GM12878 (cell line): ENCODE measurements around the gene IFT81. TPM values are rescaled to one million over a fixed set of nuclear protein-coding genes. Genes with fewer than 3 reads are reported as not detected.

Source experiments
- ATF3 ChIP-seq: IDR thresholded peaks from 2 replicates; pipeline ENCODE4 v1.6.1; 2011; ENCODE audit warnings: low read depth, mild to moderate bottlenecking, low read length, moderate library complexity, borderline replicate concordance; ENCODE audit errors: extremely low read depth
- CEBPZ ChIP-seq: fragments of 150-350 bp; IDR thresholded peaks from 2 replicates; pipeline ENCODE4 v1.6.1; 2016; ENCODE audit warnings: low read depth, low read length
- CHD2 ChIP-seq: IDR thresholded peaks from 2 replicates; pipeline ENCODE4 v1.6.1; 2011; ENCODE audit warnings: low read depth, low read length, improper control_type of control experiment, borderline replicate concordance
- CREB1 ChIP-seq: IDR thresholded peaks from 2 replicates; pipeline ENCODE4 v1.6.1; 2012; ENCODE audit warnings: low read depth, mild to moderate bottlenecking, inconsistent platforms
- ESRRA ChIP-seq: IDR thresholded peaks from 2 replicates; pipeline ENCODE4 v1.6.1; 2012; ENCODE audit warnings: mild to moderate bottlenecking, low read length, improper control_type of control experiment
- GABPA ChIP-seq: IDR thresholded peaks from 2 replicates; pipeline ENCODE4 v1.6.1; 2014; ENCODE audit warnings: antibody characterized with exemption, low read depth, mild to moderate bottlenecking, inconsistent platforms
- GATAD2B ChIP-seq: fragments of 450-650 bp; conservative IDR thresholded peaks from 2 replicates; pipeline ENCODE4 v1.6.1; 2017; ENCODE audit warnings: low read depth, mild to moderate bottlenecking, moderate library complexity
- HDAC2 ChIP-seq: fragments of 200-600 bp; sonication (generic); IDR thresholded peaks from 2 replicates; pipeline ENCODE4 v1.6.1; 2017
- HSF1 ChIP-seq: fragments of 150-350 bp; IDR thresholded peaks from 2 replicates; pipeline ENCODE4 v1.6.1; 2014; ENCODE audit warnings: mild to moderate bottlenecking, low read depth, low read length
- IKZF2 ChIP-seq, 2 experiments: fragments of 450-650 bp; IDR thresholded peaks; 2 replicates each; pipeline ENCODE4 v1.6.1; 2017; ENCODE audit warnings: mild to moderate bottlenecking in 2 of 2, moderate library complexity in 2 of 2
- MEF2A ChIP-seq: IDR thresholded peaks from 2 replicates; pipeline ENCODE4 v1.6.1; 2011; ENCODE audit warnings: low read depth, mild to moderate bottlenecking, low read length, moderate library complexity; ENCODE audit not compliant: insufficient read depth
- PAX5 ChIP-seq: IDR thresholded peaks from 2 replicates; pipeline ENCODE4 v1.6.1; 2011; ENCODE audit warnings: low read depth, low read length, borderline replicate concordance
- POLR2AphosphoS5 ChIP-seq: IDR thresholded peaks from 2 replicates; pipeline ENCODE4 v1.6.1; 2011; ENCODE audit warnings: mild to moderate bottlenecking, low read length, inconsistent platforms
- RAD21 ChIP-seq: IDR thresholded peaks from 2 replicates; pipeline ENCODE4 v1.6.1; 2011; ENCODE audit warnings: mild to moderate bottlenecking, low read depth, low read length, moderate library complexity; ENCODE audit not compliant: insufficient read depth
- SIN3A ChIP-seq: IDR thresholded peaks from 2 replicates; pipeline ENCODE4 v1.6.1; 2012; ENCODE audit warnings: low read depth, low read length, improper control_type of control experiment
- SKIL ChIP-seq: fragments of 450-650 bp; IDR thresholded peaks from 2 replicates; pipeline ENCODE4 v1.6.1; 2017; ENCODE audit warnings: mild to moderate bottlenecking, low read depth, inconsistent platforms; ENCODE audit not compliant: poor library complexity, severe bottlenecking
- SUZ12 ChIP-seq: fragments of 200-600 bp; sonication (generic); IDR thresholded peaks from one replicate; pipeline ENCODE4 v1.6.1; 2018; ENCODE audit warnings: antibody characterized with exemption, mild to moderate bottlenecking; ENCODE audit not compliant: unreplicated experiment
- polyA plus RNA-seq, 11 experiments: library from polyadenylated mRNA; depleted of rRNA in 4 of 11; unstranded in 6 of 11; stranded (reverse) in 5 of 11; fragments of >200 nt; fragmentation: Nextera tagmentation in 4 of 11; fragmentation: Illumina TruSeq in 1 of 11; extraction: Ambion mirVana in 4 of 11; extraction: Trizol in 1 of 11; gene quantifications; 1 replicate in 1 of 11; 2 replicates in 10 of 11; pipeline versions ENCODE4 v1.2.1 to v1.2.3, GENCODE V29; 2011 to 2016; ENCODE audit warnings: inconsistent platforms in 2 of 11, missing spikeins in 2 of 11, low read depth in 1 of 11
- total RNA-seq, 4 experiments: library from RNA; depleted of rRNA in 3 of 4; stranded (reverse); fragments of >200 nt in 3 of 4; fragmentation: Illumina TruSeq in 1 of 4; extraction: Trizol in 1 of 4; gene quantifications; 2 replicates each; pipeline versions ENCODE4 v1.2.1 to v1.2.3, GENCODE V29; 2013 to 2021

The IFT81 gene
- total and polyA plus RNA-seq, 10 of the 15 experiments (the other 5 are each of a cell fraction or from before 2014, with no cell fraction given): 4.1 to 9.9 (median 5.6) TPM

GRCh38 chr12:110124269-110124995 lies at the start of gene IFT81 (continued):
- no peak for TF ChIP-seq HSF1
- peak; percentile 76 for TF ChIP-seq CHD2
- no peak for TF ChIP-seq ESRRA
- peak; percentile 80; the same call in 1 of the 2 replicates for TF ChIP-seq GATAD2B
- 0 out of 2 replicates have a peak, but pooled peaks have one; percentile 2 for TF ChIP-seq RAD21
- peak; percentile 68 for TF ChIP-seq CREB1
- 0 out of 2 replicates have a peak, but pooled peaks have one; percentile 10 for TF ChIP-seq PAX5
- TF ChIP-seq MEF2A: peak; percentile 21; the same call in 1 of the 2 replicates
- TF ChIP-seq GABPA: peak; percentile 49
- TF ChIP-seq SIN3A: 0 out of 2 replicates have a peak, but pooled peaks have one; percentile 23
- no peak for TF ChIP-seq SKIL
- TF ChIP-seq HDAC2: no peak
- peak; percentile 43; the same call in 1 of the 2 replicates for TF ChIP-seq POLR2AphosphoS5
- peak; percentile 26 to 50; a peak in 1 of 4 replicates for TF ChIP-seq IKZF2 (IDR thresholded peaks at IDR 0.05)
- TF ChIP-seq CEBPZ: no peak
- TF ChIP-seq ATF3: no peak
- TF ChIP-seq SUZ12: no peak
